ENCODE results near the gene IGDCC3.
"Not testable (repeated sequence)": the region's sequence is repeated elsewhere in the genome, so short reads cannot be mapped to it uniquely, and the experiment has no call there.

The IGDCC3 gene

DNA sequence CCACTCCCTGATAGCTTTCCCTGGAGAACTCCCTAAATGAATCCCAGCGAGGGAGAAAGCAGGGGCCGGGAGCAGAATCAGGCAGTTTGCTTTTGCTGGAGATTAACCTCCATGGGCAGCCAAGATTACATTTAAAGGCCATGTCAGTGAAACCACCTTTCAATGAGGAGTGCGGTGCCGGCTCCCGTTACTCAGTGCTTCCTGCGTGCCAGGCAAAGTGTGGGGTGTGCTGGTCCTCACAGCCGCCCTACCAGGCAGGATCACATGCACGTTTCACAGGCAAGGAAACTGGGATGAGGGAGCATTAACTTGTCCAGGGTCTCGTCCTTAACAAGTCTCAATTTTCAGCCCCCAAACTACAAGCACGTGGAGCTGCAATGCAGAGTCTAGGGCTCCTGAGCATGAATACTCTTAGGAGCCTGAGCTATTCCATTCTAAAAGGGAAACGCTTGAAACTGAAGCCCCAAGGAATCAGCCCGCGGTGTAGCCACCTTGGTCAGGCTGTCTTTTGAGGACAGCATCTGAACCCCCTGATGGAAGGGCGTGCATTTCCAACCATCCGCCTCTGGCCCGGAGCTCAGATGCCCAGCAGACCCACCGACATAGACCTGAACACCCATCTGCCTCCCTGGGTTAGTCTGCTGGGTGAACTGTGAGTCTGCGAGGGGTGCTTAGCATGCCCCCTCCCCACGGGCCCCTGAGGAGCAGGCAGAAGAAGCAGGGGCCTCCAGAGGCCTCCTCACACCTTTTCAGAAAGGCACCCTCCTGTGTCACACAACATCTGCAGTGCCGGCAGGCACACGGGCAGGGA, 5.6 kb downstream of the IGDCC3 start:
- in situ Hi-C loops (cut with MboI; ENCODE audit: low sequenced_read_pairs): no loop called here

GRCh38 chr15:65370885-65371284, 6.9 kb downstream of the IGDCC3 start:
- in situ Hi-C loops (cut with MboI; ENCODE audit: low sequenced_read_pairs): no loop called here

DNA sequence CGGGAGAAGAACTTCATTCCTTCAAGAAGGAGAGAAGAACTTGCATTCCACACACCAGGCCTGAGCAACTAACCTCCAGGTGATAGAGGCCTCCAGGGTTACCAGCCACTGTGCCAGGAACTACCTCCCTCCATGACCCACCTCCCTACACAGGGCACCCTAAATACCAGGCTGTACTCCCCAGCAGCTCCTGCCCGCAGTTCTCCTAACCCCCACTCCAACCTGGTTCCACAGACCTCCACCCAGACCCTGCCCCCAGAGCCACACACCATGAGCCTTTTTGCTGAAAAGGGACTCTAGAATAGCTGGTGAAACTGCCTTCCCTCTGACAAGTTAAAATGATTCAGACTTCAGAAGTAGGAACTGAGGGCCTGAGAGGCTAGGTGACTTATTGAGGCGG, 8.2 kb downstream of the IGDCC3 start:
- in situ Hi-C loops (cut with MboI; ENCODE audit: low sequenced_read_pairs): no loop called here

GRCh38 chr15:65369212-65369547, 8.6 kb downstream of the IGDCC3 start:
- in situ Hi-C loops (cut with MboI; ENCODE audit: low sequenced_read_pairs): no loop called here

DNA sequence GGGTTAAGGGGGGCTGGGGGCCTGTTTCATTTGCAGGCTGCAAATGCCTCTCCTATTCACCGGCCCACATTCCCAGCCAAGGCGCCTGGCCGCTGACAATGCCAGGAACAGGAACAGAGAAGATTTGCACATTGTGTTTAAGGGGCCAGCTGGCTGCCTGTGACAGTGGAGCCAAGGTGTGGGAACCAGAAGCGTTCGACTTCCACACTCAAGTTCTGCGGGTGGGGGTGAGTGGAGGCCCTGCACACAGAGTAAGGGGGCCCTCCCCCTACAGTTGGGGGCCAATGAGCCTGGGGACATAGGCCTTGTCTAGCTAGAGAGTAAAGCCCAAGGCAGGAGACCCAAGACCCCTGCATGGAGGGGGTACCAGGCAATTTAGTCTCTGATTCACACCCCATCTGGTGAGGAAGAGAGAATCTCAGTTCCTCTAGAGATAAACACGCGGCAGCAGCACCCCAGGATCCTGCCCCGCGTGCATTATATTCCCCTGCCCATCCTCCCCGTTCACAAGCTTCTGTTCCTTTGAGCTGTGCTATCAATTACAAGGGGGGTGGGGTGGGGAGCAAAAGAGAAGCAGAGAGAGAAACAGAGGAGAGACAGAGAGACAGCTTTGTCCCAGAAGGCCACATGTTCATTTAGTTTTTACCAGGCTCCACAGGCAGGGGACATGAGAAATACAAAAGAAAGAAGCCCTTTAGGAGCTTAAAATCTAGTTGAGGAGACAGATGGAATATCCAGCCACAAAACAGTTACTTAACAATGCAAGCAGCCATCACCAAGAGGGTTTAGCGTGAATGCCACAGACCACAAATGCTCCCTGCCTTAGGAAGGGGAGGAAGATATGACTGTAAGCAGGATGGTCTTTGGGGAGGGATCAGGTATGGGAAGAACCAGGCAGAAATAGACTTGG, 9.2 kb downstream of the IGDCC3 start:
- in situ Hi-C loops (cut with MboI; ENCODE audit: low sequenced_read_pairs): no loop called here

DNA sequence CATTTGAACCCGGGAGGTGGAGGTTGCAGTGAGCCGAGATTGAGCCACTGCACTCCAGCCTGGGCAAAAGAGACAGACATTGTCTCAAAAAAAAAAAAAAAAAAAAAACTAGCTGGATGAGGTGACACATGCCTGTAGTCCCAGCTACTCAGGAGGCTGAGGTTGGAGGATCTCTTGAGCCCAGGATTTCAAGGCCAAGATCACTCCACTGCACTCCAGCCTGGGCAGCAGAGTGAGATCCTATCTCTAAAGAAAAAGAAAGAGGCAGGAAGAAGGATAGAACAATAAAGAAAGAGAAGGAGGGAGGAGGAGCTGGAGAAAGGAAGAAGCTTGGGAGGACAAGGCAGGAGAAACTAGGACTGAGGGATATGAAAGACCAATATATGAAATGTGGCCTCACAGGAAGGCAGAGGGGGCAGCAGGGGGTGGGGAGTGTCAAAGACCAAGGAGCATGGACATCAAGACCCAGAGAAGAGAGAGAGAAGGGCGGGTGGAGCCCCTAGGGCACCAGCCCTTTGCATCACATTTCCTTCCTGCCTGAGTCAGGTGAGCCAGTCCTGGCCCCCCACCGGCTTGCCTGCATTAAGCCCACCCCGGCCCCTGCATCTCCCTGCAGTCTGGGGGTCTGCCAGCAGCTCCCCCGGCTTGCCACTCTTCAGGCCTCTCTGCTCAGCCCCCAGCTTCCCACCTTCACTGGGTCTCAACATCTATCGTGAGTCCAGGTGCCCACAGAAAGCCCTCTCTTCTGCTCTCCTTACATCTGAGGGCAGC, 11.5 kb downstream of the IGDCC3 start:
- in situ Hi-C loops (cut with MboI; ENCODE audit: low sequenced_read_pairs): no loop called here

GRCh38 chr15:65365229-65365628, 12.6 kb downstream of the IGDCC3 start:
- in situ Hi-C loops (cut with MboI; ENCODE audit: low sequenced_read_pairs): no loop called here

DNA sequence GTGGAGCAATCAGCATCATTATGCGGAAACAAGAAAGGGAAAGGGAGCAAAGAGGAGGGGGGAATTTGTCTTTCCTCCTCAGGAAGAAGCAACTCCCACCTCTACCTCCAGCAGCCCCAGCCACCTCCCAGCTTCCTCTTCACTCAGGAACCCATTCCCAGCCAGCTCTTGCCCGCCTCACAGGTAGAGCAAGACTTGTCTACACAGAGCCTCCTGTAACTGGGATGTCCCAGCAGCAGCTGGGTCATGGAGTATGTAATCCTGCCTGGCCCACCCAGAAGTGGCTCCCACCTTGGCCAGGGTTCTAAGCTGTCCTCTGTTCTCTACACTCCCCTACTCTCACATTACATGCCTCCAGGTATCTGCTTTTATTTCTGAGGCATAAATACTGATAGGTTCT, 14.0 kb downstream of the IGDCC3 start:
- in situ Hi-C loops (cut with MboI; ENCODE audit: low sequenced_read_pairs): no loop called here

DNA sequence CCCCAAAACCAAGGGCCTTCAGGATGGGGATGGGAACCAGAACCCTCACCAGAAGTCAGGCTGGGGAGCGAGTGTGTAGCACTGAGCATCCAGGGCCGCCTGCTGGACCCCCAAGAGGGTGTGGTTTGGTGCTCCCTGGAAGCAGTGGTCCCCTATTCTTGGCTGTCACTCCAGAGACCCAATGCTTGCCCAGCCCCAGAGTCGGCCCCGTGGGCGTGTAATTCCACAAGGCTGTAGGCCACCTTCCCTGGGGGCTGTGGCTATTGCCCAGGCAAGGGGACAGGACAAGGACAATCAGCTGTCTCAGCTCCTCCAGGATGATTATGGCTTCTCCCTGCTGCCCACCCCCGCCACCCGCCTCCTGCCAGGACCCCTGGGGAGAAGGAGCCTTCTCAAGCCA, 14.5 kb downstream of the IGDCC3 start:
- in situ Hi-C loops (cut with MboI; ENCODE audit: low sequenced_read_pairs): no loop called here

DNA sequence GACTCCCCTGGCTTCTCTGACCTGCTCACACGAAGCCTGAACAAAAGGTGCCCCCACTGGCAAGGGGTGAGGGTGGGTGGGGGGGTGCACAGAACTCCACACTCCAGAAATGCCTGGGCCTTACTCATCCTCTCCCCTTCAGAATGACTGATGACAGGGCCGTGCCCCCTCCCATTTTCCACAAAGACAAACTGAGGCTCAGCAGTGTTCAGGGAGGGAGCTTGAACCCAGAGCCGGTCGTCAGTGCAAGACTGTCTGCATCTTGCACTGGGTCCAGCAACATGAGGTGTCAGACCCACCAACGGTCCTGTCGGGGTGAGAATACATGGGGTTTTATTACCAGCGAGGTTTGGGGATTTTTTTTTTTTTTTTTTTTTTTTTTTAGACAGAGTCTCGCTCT, 15.3 kb downstream of the IGDCC3 start:
- in situ Hi-C loops (cut with MboI; ENCODE audit: low sequenced_read_pairs): no loop called here

DNA sequence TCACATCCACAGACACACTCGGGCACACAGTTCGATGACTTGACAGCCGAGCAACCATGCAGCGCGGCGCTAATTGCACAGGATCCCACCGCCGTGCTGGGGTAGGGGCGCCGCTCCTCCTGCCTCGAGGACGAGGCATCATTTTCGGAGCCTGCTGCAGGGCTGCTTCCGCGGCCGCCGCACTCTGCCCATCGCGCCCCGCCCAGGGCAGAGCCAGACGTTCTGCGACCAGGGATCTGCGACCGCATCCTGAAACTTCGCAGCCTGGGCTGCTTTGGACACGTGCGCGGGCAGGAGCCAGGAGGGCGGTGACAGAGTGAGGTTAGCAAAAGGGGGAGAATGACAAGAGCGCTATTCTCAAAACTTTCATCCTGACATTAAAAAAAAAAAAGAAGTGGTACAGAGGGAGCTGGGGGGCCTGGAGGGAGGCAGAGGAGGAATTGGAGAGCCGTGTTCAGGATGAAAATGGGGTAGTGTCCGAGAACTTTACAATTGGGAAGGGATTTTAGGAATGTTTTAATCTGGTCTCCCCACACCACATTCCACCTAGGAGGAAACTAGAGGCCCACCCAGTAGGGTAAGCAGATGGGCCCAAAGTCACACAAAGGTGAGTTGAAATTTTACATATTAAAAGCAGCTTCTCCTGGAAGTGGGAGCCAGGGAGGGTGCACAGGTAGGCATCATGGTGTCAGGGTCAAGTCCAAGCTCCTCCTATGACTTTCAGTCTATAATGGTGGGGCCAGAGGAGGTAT, 15.9 kb downstream of the IGDCC3 start:
- in situ Hi-C loops (cut with MboI; ENCODE audit: low sequenced_read_pairs): no loop called here

GRCh38 chr15:65360506-65360905, 17.3 kb downstream of the IGDCC3 start:
- in situ Hi-C loops (cut with MboI; ENCODE audit: low sequenced_read_pairs): no loop called here

- in situ Hi-C loops (cut with MboI; ENCODE audit: low sequenced_read_pairs): no loop called here
Observed at GRCh38 chr15:65355988-65356353, 21.8 kb downstream of the IGDCC3 start.

- in situ Hi-C loops (cut with MboI; ENCODE audit: low sequenced_read_pairs): no loop called here
Observed at GRCh38 chr15:65355173-65355987, 22.4 kb downstream of the IGDCC3 start.

GRCh38 chr15:65354835-65355172, 23.0 kb downstream of the IGDCC3 start:
- in situ Hi-C loops (cut with MboI; ENCODE audit: low sequenced_read_pairs): no loop called here

DNA sequence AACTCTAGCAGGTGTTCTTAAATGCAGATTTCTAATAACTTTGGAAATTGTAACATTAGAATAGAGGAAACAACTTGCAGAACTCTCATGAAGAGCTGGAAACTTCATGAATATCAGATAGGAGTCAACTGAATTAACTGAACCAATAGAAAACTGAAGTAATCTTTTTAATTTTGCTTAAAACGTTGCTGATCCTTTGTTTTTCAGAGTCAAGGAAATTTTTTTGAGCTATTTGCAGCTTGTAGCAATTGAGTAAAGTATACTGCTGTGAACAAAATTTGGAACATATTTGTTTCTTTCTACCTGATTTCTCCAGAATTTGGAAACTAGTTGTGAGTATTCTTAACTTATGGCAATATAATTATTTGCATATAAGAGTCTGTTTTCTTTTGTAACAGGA, 25.8 kb downstream of the IGDCC3 start:
- in situ Hi-C loops (cut with MboI; ENCODE audit: low sequenced_read_pairs): not testable (repeated sequence)

- in situ Hi-C loops (cut with MboI; ENCODE audit: low sequenced_read_pairs): no loop called here
Observed at GRCh38 chr15:65349338-65349737, 28.5 kb downstream of the IGDCC3 start.

GRCh38 chr15:65347756-65348155, 30.0 kb downstream of the IGDCC3 start:
- in situ Hi-C loops (cut with MboI; ENCODE audit: low sequenced_read_pairs): not testable (repeated sequence)

DNA sequence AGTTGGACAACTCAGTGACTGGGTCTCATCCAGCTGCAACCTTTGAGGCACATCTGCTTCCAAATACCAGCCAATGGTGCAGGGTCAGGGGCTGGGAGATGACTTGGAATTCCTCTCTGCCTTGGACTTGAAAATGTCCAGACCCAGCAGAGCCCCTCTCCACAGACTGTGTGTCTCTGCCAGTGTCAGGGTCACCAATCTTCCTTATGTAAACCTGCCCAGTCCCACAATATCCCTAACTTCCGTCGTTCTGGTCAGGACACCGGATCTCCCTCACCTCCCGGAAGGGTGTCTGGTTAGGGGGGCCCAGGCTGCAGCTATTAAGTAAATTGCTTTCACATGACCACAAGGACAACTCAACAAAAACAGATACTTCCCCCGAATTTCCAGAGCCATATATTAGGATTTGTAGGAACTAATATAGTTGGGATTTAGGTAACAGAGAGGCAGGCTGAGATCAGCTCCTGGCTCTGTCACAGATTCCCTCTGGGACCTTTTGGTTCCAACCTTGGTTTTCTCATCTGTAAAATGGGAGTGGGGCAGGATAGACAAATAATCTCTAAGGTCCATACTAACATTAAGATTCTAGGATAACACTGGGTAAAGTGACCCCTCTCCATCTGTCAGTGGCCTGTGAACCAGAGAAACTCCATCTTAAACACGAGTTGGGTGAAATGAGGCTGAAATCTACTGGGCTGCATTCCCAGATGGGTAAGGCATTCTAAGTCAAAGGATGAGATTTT, 30.8 kb downstream of the IGDCC3 start:
- in situ Hi-C loops (cut with MboI; ENCODE audit: low sequenced_read_pairs): no loop called here
